ENCODE measurements around the gene SORCS3. TPM values are rescaled to one million over a fixed set of nuclear protein-coding genes. Genes with fewer than 3 reads are reported as not detected.

Gene SORCS3
- total and polyA plus RNA-seq, 2 of the 4 experiments (the other 2 are of a cell fraction), result not detected

- ATAC-seq (ENCODE audit: low read depth), result no peak
Observed at GRCh38 chr10:104780946-104781595, 140.0 kb downstream of the SORCS3 start.

More at GRCh38 chr10:104780946-104781595, 140.0 kb downstream of the SORCS3 start:
- no peak overlapping the region for H3K4ac ChIP-seq (ENCODE audit: low read depth, low read length)
- in situ Hi-C loops (cut with MboI; ENCODE audit: low sequenced_read_pairs), result no loop called here
- no peak overlapping the region for H2BK20ac ChIP-seq (ENCODE audit: low read depth, low read length)
- POLR2A ChIA-PET (ENCODE audit: unreplicated experiment), result no interaction called here
- H4K20me1 ChIP-seq (ENCODE audit: insufficient read depth, low read length), result no peaks in the 10 kb centered on the region
- H3K27ac ChIP-seq (ENCODE audit: insufficient read depth, low read length), result no peak overlapping the region
- no peak overlapping the region for H2AK5ac ChIP-seq (ENCODE audit: low read depth, low read length)
- H4K91ac ChIP-seq (ENCODE audit: insufficient read depth, low read depth, low read length), result no peak overlapping the region
- TF ChIP-seq, protein P1, sequence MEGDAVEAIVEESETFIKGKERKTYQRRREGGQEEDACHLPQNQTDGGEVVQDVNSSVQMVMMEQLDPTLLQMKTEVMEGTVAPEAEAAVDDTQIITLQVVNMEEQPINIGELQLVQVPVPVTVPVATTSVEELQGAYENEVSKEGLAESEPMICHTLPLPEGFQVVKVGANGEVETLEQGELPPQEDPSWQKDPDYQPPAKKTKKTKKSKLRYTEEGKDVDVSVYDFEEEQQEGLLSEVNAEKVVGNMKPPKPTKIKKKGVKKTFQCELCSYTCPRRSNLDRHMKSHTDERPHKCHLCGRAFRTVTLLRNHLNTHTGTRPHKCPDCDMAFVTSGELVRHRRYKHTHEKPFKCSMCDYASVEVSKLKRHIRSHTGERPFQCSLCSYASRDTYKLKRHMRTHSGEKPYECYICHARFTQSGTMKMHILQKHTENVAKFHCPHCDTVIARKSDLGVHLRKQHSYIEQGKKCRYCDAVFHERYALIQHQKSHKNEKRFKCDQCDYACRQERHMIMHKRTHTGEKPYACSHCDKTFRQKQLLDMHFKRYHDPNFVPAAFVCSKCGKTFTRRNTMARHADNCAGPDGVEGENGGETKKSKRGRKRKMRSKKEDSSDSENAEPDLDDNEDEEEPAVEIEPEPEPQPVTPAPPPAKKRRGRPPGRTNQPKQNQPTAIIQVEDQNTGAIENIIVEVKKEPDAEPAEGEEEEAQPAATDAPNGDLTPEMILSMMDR (conservative IDR thresholded peaks at IDR 0.05; ENCODE audit: low read depth, low read length), result no peak
- TF ChIP-seq POLR2A (IDR thresholded peaks at IDR 0.05; ENCODE audit: low read depth, low read length) (no peak), RAD21 (IDR thresholded peaks at IDR 0.05; ENCODE audit: low read length) (no peak), BHLHE40 (IDR thresholded peaks at IDR 0.05; ENCODE audit: low read depth, low read length) (no peak), MAFK (IDR thresholded peaks at IDR 0.05; ENCODE audit: low read depth, low read length) (no peak), MAZ (IDR thresholded peaks at IDR 0.05; ENCODE audit: borderline replicate concordance, low read depth, low read length) (no peak), MXI1 (IDR thresholded peaks at IDR 0.05; ENCODE audit: borderline replicate concordance, low read depth, low read length) (no peak), RCOR1 (IDR thresholded peaks at IDR 0.05; ENCODE audit: insufficient replicate concordance, low read length) (no peak), USF2 (IDR thresholded peaks at IDR 0.05; ENCODE audit: low read depth, low read length) (no peak)
- no peak overlapping the region for H3K56ac ChIP-seq (ENCODE audit: extremely low read depth, insufficient read depth, low read length)
- H3K14ac ChIP-seq (replicated peaks; ENCODE audit: low read depth, low read length), result no peak overlapping the region
- no peak overlapping the region for H3K18ac ChIP-seq (ENCODE audit: low read depth, low read length)
- no peak overlapping the region for H4K5ac ChIP-seq (ENCODE audit: low read depth, low read length)
- no peaks in the 10 kb centered on the region for H3K9me1 ChIP-seq (ENCODE audit: insufficient read depth, low read length)
- H2BK5ac ChIP-seq (ENCODE audit: low read depth, low read length, poor library complexity, severe bottlenecking), result no peak overlapping the region
- no peak overlapping the region for H4K8ac ChIP-seq (ENCODE audit: low read depth in 2 of 2, low read length in 2 of 2)
- no peak overlapping the region for H2BK15ac ChIP-seq (ENCODE audit: low read depth, low read length)
- dilution Hi-C loops (cut with HindIII; ENCODE audit: low sequenced_read_pairs, unreplicated experiment), result no loop called here
- no peaks in the 10 kb centered on the region for H3K27me3 ChIP-seq (ENCODE audit: control insufficient read depth, insufficient read depth, low read length)
- peaks cover 14% of the 10 kb centered on the region for H3K9me3 ChIP-seq (ENCODE audit: control insufficient read depth, insufficient read depth, low read length)
- DNase-seq, result no peak
- no CpG with 5 or more reads among the region's 1 CpG for WGBS, 2 experiments (ENCODE audit: extremely low coverage in 2 of 2, insufficient read length in 1 of 2)
- intact Hi-C loops (cut with micrococcal nuclease), result no loop called here
- H3K79me1 ChIP-seq (ENCODE audit: low read depth in 1 of 2, low read length in 2 of 2), result no peaks in the 10 kb centered on the region
- no peak overlapping the region for H2BK120ac ChIP-seq (ENCODE audit: low read depth, low read length)
- no peak overlapping the region for H3K4me2 ChIP-seq (ENCODE audit: low read depth, low read length)
- H3K9ac ChIP-seq (ENCODE audit: low read depth, low read length), result no peak overlapping the region
- H2AFZ ChIP-seq (replicated peaks; ENCODE audit: low read length, poor library complexity), result no peak overlapping the region
- no peaks in the 10 kb centered on the region for H3K36me3 ChIP-seq (ENCODE audit: control insufficient read depth, insufficient read depth, low read length)
- BruUV-seq (replicated peaks), result no TSS peak
- no peaks in the 10 kb centered on the region for H3K4me1 ChIP-seq (ENCODE audit: control insufficient read depth, insufficient read depth, low read length)
- H2AK9ac ChIP-seq (replicated peaks; ENCODE audit: low read depth, low read length, poor library complexity), result no peak overlapping the region
- H3K4me3 ChIP-seq (ENCODE audit: insufficient read depth, low read depth, low read length), result no peak overlapping the region
- no peak overlapping the region for H3K23ac ChIP-seq (ENCODE audit: low read depth, low read length)
- CTCF ChIA-PET, result no interaction called here

Data from IMR-90 (cell line).